GM23338 (cell line): ENCODE measurements around the gene RHOB. TPM values are rescaled to one million over a fixed set of nuclear protein-coding genes. Genes with fewer than 3 reads are reported as not detected.

Experiments used
- ATAC-seq: fragments of 200-7000 bp; cut with Tn5 transposase; 3 replicates; pipeline ENCODE4 v1.9.1; 2020
- DNase-seq: peaks from one replicate; pipeline ENCODE4 v3.0.0-alpha.2; 2015; ENCODE audit warnings: low spot score
- H2AFZ ChIP-seq: fragments of 200-600 bp; sonication (generic); 2 replicates; pipeline ENCODE4 v1.8.0; 2016; ENCODE audit warnings: antibody characterized with exemption, mild to moderate bottlenecking, moderate library complexity
- H3F3A ChIP-seq: fragments of 200-600 bp; sonication (generic); replicated peaks from 2 replicates; pipeline ENCODE4 v1.8.0; 2017; ENCODE audit warnings: antibody characterized with exemption, mixed run types, low read depth
- H3K27ac ChIP-seq: fragments of 200-600 bp; sonication (generic); 2 replicates; pipeline ENCODE4 v1.6.1; 2016; ENCODE audit warnings: low read depth
- H3K27me3 ChIP-seq: fragments of 200-600 bp; sonication (generic); 2 replicates; pipeline ENCODE4 v1.8.0; 2016; ENCODE audit warnings: mild to moderate bottlenecking, mixed run types, moderate library complexity; ENCODE audit not compliant: insufficient read depth
- H3K36me3 ChIP-seq: fragments of 200-600 bp; sonication (generic); 2 replicates; pipeline ENCODE4 v1.8.0; 2016; ENCODE audit warnings: mild to moderate bottlenecking; ENCODE audit not compliant: insufficient read depth
- H3K4me1 ChIP-seq: fragments of 200-600 bp; sonication (generic); 2 replicates; pipeline ENCODE4 v1.8.0; 2016; ENCODE audit warnings: mild to moderate bottlenecking, moderate library complexity; ENCODE audit not compliant: insufficient read depth
- H3K4me2 ChIP-seq: fragments of 200-600 bp; sonication (generic); 2 replicates; pipeline ENCODE4 v1.7.1; 2017; ENCODE audit warnings: mixed run types
- H3K4me3 ChIP-seq: fragments of 200-600 bp; sonication (generic); 2 replicates; pipeline ENCODE4 v1.6.1; 2016; ENCODE audit warnings: mixed run types
- H3K79me2 ChIP-seq: fragments of 200-600 bp; sonication (generic); replicated peaks from 2 replicates; pipeline ENCODE4 v1.8.0; 2017; ENCODE audit warnings: mild to moderate bottlenecking; ENCODE audit not compliant: insufficient read depth
- H3K9me2 ChIP-seq: fragments of 200-600 bp; sonication (generic); 2 replicates; pipeline ENCODE4 v1.8.0; 2017; ENCODE audit not compliant: insufficient read depth
- H4K20me1 ChIP-seq: fragments of 200-600 bp; sonication (generic); replicated peaks from 2 replicates; pipeline ENCODE4 v1.8.0; 2017; ENCODE audit warnings: mild to moderate bottlenecking; ENCODE audit not compliant: insufficient read depth
- H3K27ac Mint-ChIP-seq: 2 replicates; pipeline ENCODE4 v1.8.0; 2020; ENCODE audit warnings: inconsistent platforms, mild to moderate bottlenecking, moderate library complexity, mixed read lengths
- H3K27me3 Mint-ChIP-seq: 3 replicates; pipeline ENCODE4 v1.8.0; 2022; ENCODE audit warnings: low read depth, mild to moderate bottlenecking, moderate library complexity, mixed read lengths, inconsistent platforms; ENCODE audit not compliant: insufficient read depth, poor library complexity
- H3K36me3 Mint-ChIP-seq: 3 replicates; pipeline ENCODE4 v1.8.0; 2021; ENCODE audit warnings: low read depth, mild to moderate bottlenecking, inconsistent platforms, moderate library complexity, mixed read lengths
- H3K4me1 Mint-ChIP-seq: 3 replicates; pipeline ENCODE4 v1.8.0; 2020; ENCODE audit warnings: mild to moderate bottlenecking, inconsistent platforms, mixed read lengths
- H3K4me3 Mint-ChIP-seq: 3 replicates; pipeline ENCODE4 v1.8.0; 2021; ENCODE audit warnings: moderate library complexity, mild to moderate bottlenecking, inconsistent platforms, mixed read lengths
- H3K9me3 Mint-ChIP-seq: 3 replicates; pipeline ENCODE4 v1.8.0; 2020; ENCODE audit warnings: moderate library complexity, mild to moderate bottlenecking, inconsistent platforms, mixed read lengths
- CREB1 ChIP-seq: fragments of 250-450 bp; sonication (Bioruptor Pico); IDR thresholded peaks from 2 replicates; pipeline ENCODE4 v1.5.0; 2020; ENCODE audit warnings: low read depth, mild to moderate bottlenecking, moderate library complexity
- EZH2 ChIP-seq: fragments of 200-600 bp; sonication (generic); IDR thresholded peaks from one replicate; pipeline ENCODE4 v1.8.0; 2017; ENCODE audit warnings: antibody characterized with exemption, mild to moderate bottlenecking, low read depth; ENCODE audit not compliant: unreplicated experiment
- JUNB ChIP-seq: IDR thresholded peaks from one replicate; pipeline ENCODE4 v1.6.1; 2016; ENCODE audit warnings: antibody characterized with exemption; ENCODE audit not compliant: unreplicated experiment
- NANOG ChIP-seq: IDR thresholded peaks from 2 replicates; pipeline ENCODE4 v1.6.1; 2016; ENCODE audit warnings: antibody characterized with exemption, borderline replicate concordance
- STAT1 ChIP-seq: IDR thresholded peaks from one replicate; pipeline ENCODE4 v1.6.1; 2016; ENCODE audit warnings: antibody characterized with exemption; ENCODE audit not compliant: unreplicated experiment
- ZNF114 ChIP-seq: fragments of 250-450 bp; sonication (Bioruptor Pico); IDR thresholded peaks from 2 replicates; pipeline ENCODE4 v1.5.0; 2020; ENCODE audit warnings: mild to moderate bottlenecking, moderate library complexity
- ZNF331 ChIP-seq: fragments of 250-450 bp; sonication (Bioruptor Pico); IDR thresholded peaks from 2 replicates; pipeline ENCODE4 v1.5.0; 2020; ENCODE audit warnings: low read depth, mild to moderate bottlenecking, moderate library complexity
- polyA plus RNA-seq: library from polyadenylated mRNA; unstranded; fragments of >200 nt; fragmentation: Nextera tagmentation; extraction: Ambion mirVana; gene quantifications from 2 replicates; pipeline ENCODE4 v1.2.1, GENCODE V29; 2016
- total RNA-seq: library from RNA; depleted of rRNA; stranded (reverse); fragments of >200 nt; shearing (Covaris generic); gene quantifications from 2 replicates; pipeline ENCODE4 v1.2.3, GENCODE V29; 2014
- TF ChIP-seq, protein P1 (sequence below), 2 experiments: fragments of 200-600 bp in 1 of 2; sonication (generic) in 1 of 2; conservative IDR thresholded peaks; 2 replicates each; pipeline versions ENCODE4 v1.5.1 to v1.6.1; 2016 to 2017; ENCODE audit warnings: antibody characterized with exemption in 2 of 2, low read depth in 2 of 2, mild to moderate bottlenecking in 2 of 2, moderate library complexity in 1 of 2
- TF ChIP-seq, protein P2 (sequence below): IDR thresholded peaks from 2 replicates; pipeline ENCODE4 v1.6.1; 2016; ENCODE audit warnings: antibody characterized with exemption

RHOB gene
- total and polyA plus RNA-seq, 2 experiments from 2014 or later: 6.6 to 26.9 TPM

DNA sequence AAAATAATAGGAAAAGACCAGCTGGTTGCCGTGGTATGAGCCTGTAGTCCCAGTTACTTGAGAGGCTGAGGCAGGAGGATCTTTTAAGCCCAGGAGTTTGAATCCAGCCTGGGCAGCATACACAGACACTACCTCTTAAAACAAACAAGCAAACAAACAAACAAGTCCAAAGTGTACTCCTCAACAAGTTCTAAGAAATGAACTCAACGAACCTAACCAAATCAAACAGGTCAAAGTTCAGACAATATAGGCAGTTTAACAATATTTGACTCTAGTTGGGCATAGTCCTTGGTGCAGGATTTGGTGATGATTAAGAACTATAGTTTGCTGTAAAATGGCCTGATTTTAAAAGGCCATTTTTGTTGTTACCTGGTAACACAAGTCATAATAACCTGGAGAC is 41.9 kb upstream of the RHOB start (continued):
- TF ChIP-seq, protein P1, sequence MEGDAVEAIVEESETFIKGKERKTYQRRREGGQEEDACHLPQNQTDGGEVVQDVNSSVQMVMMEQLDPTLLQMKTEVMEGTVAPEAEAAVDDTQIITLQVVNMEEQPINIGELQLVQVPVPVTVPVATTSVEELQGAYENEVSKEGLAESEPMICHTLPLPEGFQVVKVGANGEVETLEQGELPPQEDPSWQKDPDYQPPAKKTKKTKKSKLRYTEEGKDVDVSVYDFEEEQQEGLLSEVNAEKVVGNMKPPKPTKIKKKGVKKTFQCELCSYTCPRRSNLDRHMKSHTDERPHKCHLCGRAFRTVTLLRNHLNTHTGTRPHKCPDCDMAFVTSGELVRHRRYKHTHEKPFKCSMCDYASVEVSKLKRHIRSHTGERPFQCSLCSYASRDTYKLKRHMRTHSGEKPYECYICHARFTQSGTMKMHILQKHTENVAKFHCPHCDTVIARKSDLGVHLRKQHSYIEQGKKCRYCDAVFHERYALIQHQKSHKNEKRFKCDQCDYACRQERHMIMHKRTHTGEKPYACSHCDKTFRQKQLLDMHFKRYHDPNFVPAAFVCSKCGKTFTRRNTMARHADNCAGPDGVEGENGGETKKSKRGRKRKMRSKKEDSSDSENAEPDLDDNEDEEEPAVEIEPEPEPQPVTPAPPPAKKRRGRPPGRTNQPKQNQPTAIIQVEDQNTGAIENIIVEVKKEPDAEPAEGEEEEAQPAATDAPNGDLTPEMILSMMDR (conservative IDR thresholded peaks at IDR 0.05; ENCODE audit: low read depth in 2 of 2): no peak
- TF ChIP-seq STAT1 (no peak), EZH2 (no peak), CREB1 (no peak)

DNA sequence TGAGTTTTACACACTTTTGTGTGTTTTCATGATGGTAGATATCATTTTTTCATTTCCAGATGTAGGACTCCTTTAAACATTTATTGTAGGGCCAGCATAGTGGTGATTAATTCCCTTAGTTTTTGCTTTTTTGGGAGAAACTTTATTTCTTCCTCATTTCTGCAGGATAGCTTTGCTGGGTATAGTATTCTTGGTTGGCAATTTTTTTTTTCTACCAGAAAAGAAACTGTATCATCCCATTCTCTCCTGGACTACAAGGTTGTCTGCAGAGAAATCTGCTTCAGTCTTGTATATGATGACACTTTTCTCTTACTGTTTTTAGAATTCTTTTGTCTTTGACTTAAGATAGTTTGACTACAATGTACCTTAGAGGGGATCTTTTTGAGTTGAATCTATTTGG is 37.8 kb upstream of the RHOB start:
- Histone ChIP-seq H3K36me3 (no peaks in the 10 kb centered on the region), H3K4me1 (no peaks in the 10 kb centered on the region), H3K9me2 (no peaks in the 10 kb centered on the region), H3K27ac (no peak overlapping the region), H3K79me2 (no peaks in the 10 kb centered on the region), H3K4me3 (no peak overlapping the region), H3F3A (no peaks in the 10 kb centered on the region), H2AFZ (no peak overlapping the region), H3K27me3 (no peaks in the 10 kb centered on the region), H4K20me1 (no peaks in the 10 kb centered on the region), H3K4me2 (no peak overlapping the region)
- TF ChIP-seq ZNF331 (CRISPR knock-in tag) (no peak), STAT1 (no peak), ZNF114 (no peak), CREB1 (no peak), JUNB (no peak), NANOG (no peak)
- TF ChIP-seq, protein P2, sequence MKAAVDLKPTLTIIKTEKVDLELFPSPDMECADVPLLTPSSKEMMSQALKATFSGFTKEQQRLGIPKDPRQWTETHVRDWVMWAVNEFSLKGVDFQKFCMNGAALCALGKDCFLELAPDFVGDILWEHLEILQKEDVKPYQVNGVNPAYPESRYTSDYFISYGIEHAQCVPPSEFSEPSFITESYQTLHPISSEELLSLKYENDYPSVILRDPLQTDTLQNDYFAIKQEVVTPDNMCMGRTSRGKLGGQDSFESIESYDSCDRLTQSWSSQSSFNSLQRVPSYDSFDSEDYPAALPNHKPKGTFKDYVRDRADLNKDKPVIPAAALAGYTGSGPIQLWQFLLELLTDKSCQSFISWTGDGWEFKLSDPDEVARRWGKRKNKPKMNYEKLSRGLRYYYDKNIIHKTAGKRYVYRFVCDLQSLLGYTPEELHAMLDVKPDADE: no peak
- TF ChIP-seq, protein P1 (conservative IDR thresholded peaks at IDR 0.05; ENCODE audit: low read depth in 2 of 2): no peak
- Mint-ChIP-seq H3K4me1 (no peaks in the 10 kb centered on the region), H3K36me3 (peaks cover 3% of the 10 kb centered on the region; the same call in 2 of the 3 replicates), H3K27ac (no peak overlapping the region), H3K9me3 (peaks cover 16% of the 10 kb centered on the region; the same call in 2 of the 3 replicates), H3K27me3 (peaks cover 6% of the 10 kb centered on the region), H3K4me3 (no peak overlapping the region)
- no peak for ATAC-seq
- no peak for DNase-seq
